Measurements from ENCODE around the gene LINGO1. TPM values are rescaled to one million over a fixed set of nuclear protein-coding genes. Genes with fewer than 3 reads are reported as not detected.

LINGO1 gene
- total and polyA plus RNA-seq, 9 of the 15 experiments (the other 6 are each of a cell fraction or from before 2014, with no cell fraction given): 0.07 to 15.3 (median 2.1) TPM

DNA sequence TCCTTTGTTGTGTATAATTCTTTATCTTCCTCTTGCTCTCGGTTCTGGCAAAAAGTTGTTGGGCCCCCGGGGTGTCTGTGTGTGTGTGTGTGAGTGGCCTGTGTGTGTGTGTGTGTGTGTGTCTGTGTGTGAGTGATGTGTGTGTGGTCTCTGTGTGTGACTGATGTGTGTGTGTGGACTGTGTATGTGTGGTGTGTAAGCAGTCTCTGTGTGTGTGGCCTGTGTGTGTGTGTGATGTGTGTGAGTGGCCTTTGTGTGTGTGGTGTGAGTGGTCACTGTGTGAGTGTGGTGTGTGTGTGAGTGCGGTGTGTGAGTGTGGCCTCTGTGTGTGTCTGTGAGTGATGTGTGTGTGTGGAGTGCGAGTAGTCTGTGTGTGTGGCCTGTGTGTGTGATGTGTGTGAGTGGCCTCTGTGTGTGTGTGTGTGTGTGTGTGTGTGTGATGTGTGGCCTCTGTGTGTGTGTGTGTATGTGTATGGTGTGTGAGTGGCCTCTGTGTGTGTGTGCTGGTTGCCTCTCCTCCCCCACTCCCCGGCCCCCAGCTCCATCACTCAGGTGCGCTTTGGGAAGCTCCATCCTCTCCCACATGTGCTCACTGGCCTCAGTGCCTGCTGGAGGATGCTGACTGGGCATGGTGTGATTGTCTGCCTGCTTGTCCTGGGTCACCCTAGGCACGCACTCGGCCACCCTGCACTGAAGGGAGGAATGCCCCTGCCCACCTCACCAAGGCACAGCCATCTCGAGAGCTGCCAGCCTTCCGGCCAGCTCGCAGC, 8.8 kb downstream of the LINGO1 start (continued):
- TF ChIP-seq SAP30 (IDR thresholded peaks at IDR 0.05; ENCODE audit: borderline replicate concordance, insufficient read depth, low read depth, low read length, poor library complexity, severe bottlenecking) (no peak), RBM14 (IDR thresholded peaks at IDR 0.05; ENCODE audit: borderline replicate concordance, insufficient read depth, low read depth, low read length) (no peak), ZNF316 (IDR thresholded peaks at IDR 0.05) (no peak), EHMT2 (IDR thresholded peaks at IDR 0.05) (0 out of 2 replicates have a peak, but pooled peaks have one; percentile 38), IRF1 (CRISPR knock-in tag; IDR thresholded peaks at IDR 0.05; ENCODE audit: borderline replicate concordance) (no peak), ZNF282 (CRISPR knock-in tag; IDR thresholded peaks at IDR 0.05) (no peak), CBFB (CRISPR knock-in tag; IDR thresholded peaks at IDR 0.05) (no peak), HOMEZ (CRISPR knock-in tag; IDR thresholded peaks at IDR 0.05) (no peak), RAD21 (CRISPR knock-in tag; conservative IDR thresholded peaks at IDR 0.05 in 1 of 2, IDR thresholded peaks at IDR 0.05 in 1 of 2) (no peak), KLF6 (CRISPR knock-in tag; IDR thresholded peaks at IDR 0.05; ENCODE audit: borderline replicate concordance) (no peak), FOXP1 (CRISPR knock-in tag; IDR thresholded peaks at IDR 0.05) (no peak), ZFP30 (CRISPR knock-in tag; IDR thresholded peaks at IDR 0.05; ENCODE audit: borderline replicate concordance) (no peak), GATAD2A (IDR thresholded peaks at IDR 0.05) (peak; percentile 44; the same call in 1 of the 2 replicates), SMARCE1 (IDR thresholded peaks at IDR 0.05) (peak; percentile 18; the same call in 1 of the 2 replicates), HDAC1 (IDR thresholded peaks at IDR 0.05) (peak in 1 of 2 experiments; percentile 62; a peak in 1 of 4 replicates), SIN3B (IDR thresholded peaks at IDR 0.05; ENCODE audit: low read depth) (no peak), ZNF778 (CRISPR knock-in tag; IDR thresholded peaks at IDR 0.05) (no peak), U2AF2 (optimal IDR thresholded peaks at IDR 0.05; ENCODE audit: low read depth, low read length) (no peak), GABPB1 (CRISPR knock-in tag; IDR thresholded peaks at IDR 0.05) (no peak), ZNF766 (CRISPR knock-in tag; conservative IDR thresholded peaks at IDR 0.05) (no peak)
- TF ChIP-seq, protein P1, sequence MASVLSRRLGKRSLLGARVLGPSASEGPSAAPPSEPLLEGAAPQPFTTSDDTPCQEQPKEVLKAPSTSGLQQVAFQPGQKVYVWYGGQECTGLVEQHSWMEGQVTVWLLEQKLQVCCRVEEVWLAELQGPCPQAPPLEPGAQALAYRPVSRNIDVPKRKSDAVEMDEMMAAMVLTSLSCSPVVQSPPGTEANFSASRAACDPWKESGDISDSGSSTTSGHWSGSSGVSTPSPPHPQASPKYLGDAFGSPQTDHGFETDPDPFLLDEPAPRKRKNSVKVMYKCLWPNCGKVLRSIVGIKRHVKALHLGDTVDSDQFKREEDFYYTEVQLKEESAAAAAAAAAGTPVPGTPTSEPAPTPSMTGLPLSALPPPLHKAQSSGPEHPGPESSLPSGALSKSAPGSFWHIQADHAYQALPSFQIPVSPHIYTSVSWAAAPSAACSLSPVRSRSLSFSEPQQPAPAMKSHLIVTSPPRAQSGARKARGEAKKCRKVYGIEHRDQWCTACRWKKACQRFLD (CRISPR knock-in tag; IDR thresholded peaks at IDR 0.05): no peak
- TF ChIP-seq, protein P2, sequence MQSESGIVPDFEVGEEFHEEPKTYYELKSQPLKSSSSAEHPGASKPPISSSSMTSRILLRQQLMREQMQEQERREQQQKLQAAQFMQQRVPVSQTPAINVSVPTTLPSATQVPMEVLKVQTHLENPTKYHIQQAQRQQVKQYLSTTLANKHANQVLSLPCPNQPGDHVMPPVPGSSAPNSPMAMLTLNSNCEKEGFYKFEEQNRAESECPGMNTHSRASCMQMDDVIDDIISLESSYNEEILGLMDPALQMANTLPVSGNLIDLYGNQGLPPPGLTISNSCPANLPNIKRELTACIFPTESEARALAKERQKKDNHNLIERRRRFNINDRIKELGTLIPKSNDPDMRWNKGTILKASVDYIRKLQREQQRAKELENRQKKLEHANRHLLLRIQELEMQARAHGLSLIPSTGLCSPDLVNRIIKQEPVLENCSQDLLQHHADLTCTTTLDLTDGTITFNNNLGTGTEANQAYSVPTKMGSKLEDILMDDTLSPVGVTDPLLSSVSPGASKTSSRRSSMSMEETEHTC (IDR thresholded peaks at IDR 0.05): no peak
